Neural progenitor cell (in vitro differentiated cells): ENCODE data around the gene METTL3. TPM values are rescaled to one million over a fixed set of nuclear protein-coding genes. Genes with fewer than 3 reads are reported as not detected.

Source experiments
- DNase-seq: peaks from one replicate; pipeline ENCODE4 v3.0.0-alpha.2; 2016; ENCODE audit warnings: low spot score
- H2AFZ ChIP-seq: fragments of 200-600 bp; sonication (generic); replicated peaks from 2 replicates; pipeline ENCODE4 v1.6.1; 2016; ENCODE audit warnings: antibody characterized with exemption
- H3F3A ChIP-seq: fragments of 200-600 bp; sonication (generic); 2 replicates; pipeline ENCODE4 v1.6.1; 2016; ENCODE audit warnings: antibody characterized with exemption, low read depth
- H3K27ac ChIP-seq: fragments of 200-600 bp; sonication (generic); 2 replicates; pipeline ENCODE4 v1.5.1; 2016; ENCODE audit warnings: mild to moderate bottlenecking
- H3K27me3 ChIP-seq: fragments of 200-600 bp; sonication (generic); 2 replicates; pipeline ENCODE4 v1.6.1; 2016; ENCODE audit warnings: mild to moderate bottlenecking, moderate library complexity
- H3K36me3 ChIP-seq: fragments of 200-600 bp; sonication (generic); 2 replicates; pipeline ENCODE4 v1.5.1; 2016
- H3K4me1 ChIP-seq: fragments of 200-600 bp; sonication (generic); 2 replicates; pipeline ENCODE4 v1.6.1; 2016; ENCODE audit warnings: mixed run types
- H3K4me2 ChIP-seq: fragments of 200-600 bp; sonication (generic); 2 replicates; pipeline ENCODE4 v1.6.1; 2016
- H3K4me3 ChIP-seq: fragments of 200-600 bp; sonication (generic); 2 replicates; pipeline ENCODE4 v1.5.1; 2016
- H3K79me2 ChIP-seq: fragments of 200-600 bp; sonication (generic); 2 replicates; pipeline ENCODE4 v1.6.1; 2016; ENCODE audit warnings: low read depth
- H3K9ac ChIP-seq: fragments of 200-600 bp; sonication (generic); 2 replicates; pipeline ENCODE4 v1.6.1; 2016
- H3K9me3 ChIP-seq: fragments of 200-600 bp; sonication (generic); 2 replicates; pipeline ENCODE4 v1.5.1; 2016; ENCODE audit warnings: low read depth
- H4K20me1 ChIP-seq: fragments of 200-600 bp; sonication (generic); 2 replicates; pipeline ENCODE4 v1.6.1; 2016; ENCODE audit warnings: low read depth
- H3K27ac Mint-ChIP-seq: 3 replicates; pipeline ENCODE4 v1.8.0; 2021; ENCODE audit warnings: mixed read lengths
- H3K27me3 Mint-ChIP-seq: 2 replicates; pipeline ENCODE4 v1.8.0; 2022; ENCODE audit warnings: low read depth, mild to moderate bottlenecking, inconsistent platforms, moderate library complexity, mixed read lengths; ENCODE audit not compliant: insufficient read depth
- H3K36me3 Mint-ChIP-seq: 3 replicates; pipeline ENCODE4 v1.8.0; 2021; ENCODE audit warnings: mixed read lengths
- H3K4me1 Mint-ChIP-seq: 3 replicates; pipeline ENCODE4 v1.8.0; 2021; ENCODE audit warnings: mixed read lengths
- H3K4me3 Mint-ChIP-seq: 3 replicates; pipeline ENCODE4 v1.8.0; 2021; ENCODE audit warnings: mild to moderate bottlenecking, moderate library complexity, mixed read lengths
- H3K9me3 Mint-ChIP-seq: 3 replicates; pipeline ENCODE4 v1.8.0; 2020; ENCODE audit warnings: mixed read lengths
- EZH2 ChIP-seq: fragments of 200-600 bp; sonication (generic); IDR thresholded peaks from 2 replicates; pipeline ENCODE4 v1.6.1; 2017; ENCODE audit warnings: antibody characterized with exemption, mild to moderate bottlenecking, moderate library complexity
- EZH2phosphoT487 ChIP-seq: fragments of 200-600 bp; sonication (generic); IDR thresholded peaks from 2 replicates; pipeline ENCODE4 v1.6.1; 2017; ENCODE audit warnings: antibody characterized with exemption
- total RNA-seq: library from RNA; depleted of rRNA; stranded (reverse); fragments of >200 nt; gene quantifications from 2 replicates; pipeline ENCODE4 v1.2.3, GENCODE V29; 2015; ENCODE audit warnings: low replicate concordance
- TF ChIP-seq, protein P1 (sequence below): fragments of 200-600 bp; sonication (generic); IDR thresholded peaks from 2 replicates; pipeline ENCODE4 v1.5.1; 2017; ENCODE audit warnings: antibody characterized with exemption, mild to moderate bottlenecking

The METTL3 gene
- total RNA-seq, 1 donor from 2014 or later = 99.5 TPM

DNA sequence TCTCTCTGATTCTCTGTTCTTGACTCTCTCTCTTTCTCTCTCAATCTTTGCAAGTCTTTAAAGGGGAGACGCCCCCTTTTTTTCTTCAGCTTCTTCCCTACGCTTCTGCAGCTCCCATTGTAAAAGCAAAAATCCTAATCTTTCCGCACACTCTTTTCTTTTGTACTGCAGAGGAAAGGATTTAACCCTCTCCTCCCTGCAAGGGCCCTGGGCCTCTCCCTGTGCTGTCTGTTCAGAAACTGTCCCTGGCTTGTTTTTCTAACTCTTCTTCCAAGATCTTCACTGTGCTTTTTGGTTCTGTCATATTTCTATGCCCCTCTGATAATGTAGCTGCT, 25.9 kb upstream of the METTL3 start:
- TF ChIP-seq EZH2 (no peak), EZH2phosphoT487 (no peak)
- TF ChIP-seq, protein P1, sequence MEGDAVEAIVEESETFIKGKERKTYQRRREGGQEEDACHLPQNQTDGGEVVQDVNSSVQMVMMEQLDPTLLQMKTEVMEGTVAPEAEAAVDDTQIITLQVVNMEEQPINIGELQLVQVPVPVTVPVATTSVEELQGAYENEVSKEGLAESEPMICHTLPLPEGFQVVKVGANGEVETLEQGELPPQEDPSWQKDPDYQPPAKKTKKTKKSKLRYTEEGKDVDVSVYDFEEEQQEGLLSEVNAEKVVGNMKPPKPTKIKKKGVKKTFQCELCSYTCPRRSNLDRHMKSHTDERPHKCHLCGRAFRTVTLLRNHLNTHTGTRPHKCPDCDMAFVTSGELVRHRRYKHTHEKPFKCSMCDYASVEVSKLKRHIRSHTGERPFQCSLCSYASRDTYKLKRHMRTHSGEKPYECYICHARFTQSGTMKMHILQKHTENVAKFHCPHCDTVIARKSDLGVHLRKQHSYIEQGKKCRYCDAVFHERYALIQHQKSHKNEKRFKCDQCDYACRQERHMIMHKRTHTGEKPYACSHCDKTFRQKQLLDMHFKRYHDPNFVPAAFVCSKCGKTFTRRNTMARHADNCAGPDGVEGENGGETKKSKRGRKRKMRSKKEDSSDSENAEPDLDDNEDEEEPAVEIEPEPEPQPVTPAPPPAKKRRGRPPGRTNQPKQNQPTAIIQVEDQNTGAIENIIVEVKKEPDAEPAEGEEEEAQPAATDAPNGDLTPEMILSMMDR = no peak
- H3K9ac ChIP-seq = peak overlapping the region; percentile 43
- H3K4me3 ChIP-seq = peak overlapping the region; percentile 100
- H3K4me1 ChIP-seq = peaks cover 56% of the 10 kb centered on the region
- Mint-ChIP-seq H3K36me3 (peaks cover 4% of the 10 kb centered on the region), H3K27me3 (peaks cover 7% of the 10 kb centered on the region), H3K9me3 (no peaks in the 10 kb centered on the region), H3K4me1 (peaks cover 59% of the 10 kb centered on the region), H3K27ac (peak overlapping the region; percentile 100), H3K4me3 (peak overlapping the region; percentile 90)
- peaks cover 3% of the 10 kb centered on the region for H3K36me3 ChIP-seq
- peak overlapping the region; percentile 99 for H3K27ac ChIP-seq
- peak; percentile 84 for DNase-seq
- H2AFZ ChIP-seq = no peak overlapping the region
- peak overlapping the region; percentile 96 for H3K4me2 ChIP-seq
- peaks cover 36% of the 10 kb centered on the region for H4K20me1 ChIP-seq
- peaks cover 69% of the 10 kb centered on the region for H3K79me2 ChIP-seq
- no peaks in the 10 kb centered on the region for H3K9me3 ChIP-seq
- H3F3A ChIP-seq = peaks cover 85% of the 10 kb centered on the region
- no peaks in the 10 kb centered on the region for H3K27me3 ChIP-seq

DNA sequence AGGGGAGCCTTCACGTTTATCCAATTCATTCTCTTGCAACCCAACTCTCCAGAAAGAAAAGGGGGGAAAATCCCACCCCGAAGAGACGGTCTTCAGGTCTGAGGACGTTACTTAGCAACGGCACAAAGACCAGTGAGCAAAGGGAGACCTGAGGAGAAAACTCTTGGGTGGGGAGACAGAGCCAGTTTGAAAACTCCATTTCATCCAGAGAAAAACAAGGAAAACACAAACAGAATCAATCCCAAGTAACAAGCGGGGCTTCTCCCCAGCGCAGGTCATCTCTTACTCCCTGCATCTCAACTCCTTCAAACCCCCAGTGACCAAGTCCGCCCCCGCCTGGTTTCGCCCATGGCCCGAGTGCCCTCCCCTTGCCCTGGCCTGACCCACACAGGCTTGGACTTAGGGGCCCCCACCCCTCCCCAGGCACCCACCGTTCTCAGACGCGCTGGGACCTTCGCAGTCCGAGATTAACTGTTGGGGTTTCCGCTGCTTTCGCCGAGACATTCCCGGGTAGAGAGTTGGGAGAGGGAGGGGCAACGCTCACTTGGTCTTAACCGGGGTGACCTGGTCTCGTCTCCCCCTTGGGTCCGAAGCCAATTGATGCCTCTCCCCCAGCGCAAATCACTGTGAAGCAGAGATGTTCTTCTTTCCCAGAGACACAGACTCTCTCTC, 25.4 kb upstream of the METTL3 start:
- H3K4me1 Mint-ChIP-seq = peaks cover 57% of the 10 kb centered on the region

DNA sequence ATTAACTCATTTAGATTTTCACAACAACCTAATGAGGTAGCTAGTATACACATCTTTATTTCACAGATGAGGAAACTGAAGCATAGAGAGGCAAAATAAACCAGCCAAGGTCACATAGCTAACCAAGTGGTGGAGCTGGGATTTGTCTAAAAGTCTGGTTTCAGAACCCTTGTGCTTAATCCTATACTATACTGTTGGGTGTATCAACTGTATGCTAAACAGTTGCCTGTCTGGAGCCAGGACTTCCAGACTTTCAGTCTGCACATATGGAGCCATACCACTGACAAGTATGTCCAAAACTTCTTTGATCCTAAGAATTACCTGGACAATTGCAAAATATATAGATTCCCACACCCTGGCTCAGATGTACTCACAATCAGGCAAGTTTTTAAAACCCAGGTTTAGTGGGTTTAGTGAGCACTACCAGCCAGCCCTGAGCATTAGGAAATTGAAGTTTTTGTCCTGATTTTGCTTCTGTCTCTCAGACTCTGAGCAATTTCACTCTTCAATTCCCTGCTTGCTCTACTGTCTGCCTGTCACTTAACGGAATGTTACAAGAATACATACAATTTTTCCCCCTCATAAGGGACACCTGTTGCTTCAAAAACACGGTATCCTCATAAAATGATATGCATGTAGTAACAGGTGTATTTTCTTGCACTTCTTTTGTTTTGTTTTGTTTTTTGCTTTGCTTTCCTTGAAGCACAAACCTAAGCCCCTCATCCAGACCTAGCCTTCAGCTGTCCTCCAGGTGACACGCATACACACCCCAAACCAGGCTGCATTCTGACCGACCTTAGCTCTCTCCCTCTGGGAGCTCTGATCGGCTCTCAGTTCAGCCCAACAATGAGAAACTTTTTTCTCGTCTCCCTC, 24.6 kb upstream of the METTL3 start:
- H3K36me3 ChIP-seq = peaks cover 6% of the 10 kb centered on the region
- H3K79me2 ChIP-seq = peaks cover 82% of the 10 kb centered on the region
- H2AFZ ChIP-seq = no peak overlapping the region
- H3K4me3 ChIP-seq = peak overlapping the region; percentile 100
- H3K9ac ChIP-seq = peak overlapping the region; percentile 43
- H4K20me1 ChIP-seq = peaks cover 47% of the 10 kb centered on the region
- H3K27me3 ChIP-seq = no peaks in the 10 kb centered on the region
- Mint-ChIP-seq H3K36me3 (peaks cover 8% of the 10 kb centered on the region), H3K9me3 (no peaks in the 10 kb centered on the region), H3K27me3 (peaks cover 2% of the 10 kb centered on the region), H3K27ac (peak overlapping the region; percentile 100), H3K4me1 (peaks cover 58% of the 10 kb centered on the region), H3K4me3 (peak overlapping the region; percentile 90)
- TF ChIP-seq, protein P1 = no peak
- no peak for TF ChIP-seq EZH2phosphoT487
- no peak for TF ChIP-seq EZH2
- H3K4me2 ChIP-seq = peak overlapping the region; percentile 96
- DNase-seq = no peak
- H3K9me3 ChIP-seq = no peaks in the 10 kb centered on the region
- H3K27ac ChIP-seq = peak overlapping the region; percentile 99
- H3F3A ChIP-seq = peaks cover 88% of the 10 kb centered on the region
- H3K4me1 ChIP-seq = peaks cover 61% of the 10 kb centered on the region

More for the DNA sequence above, 25.4 kb upstream of the METTL3 start:
- Mint-ChIP-seq H3K27me3 (peaks cover 3% of the 10 kb centered on the region), H3K9me3 (no peaks in the 10 kb centered on the region), H3K36me3 (peaks cover 6% of the 10 kb centered on the region), H3K27ac (peak overlapping the region; percentile 100), H3K4me3 (peak overlapping the region; percentile 90)
- H3K36me3 ChIP-seq = peaks cover 6% of the 10 kb centered on the region
- H3K27ac ChIP-seq = peak overlapping the region; percentile 99
- H3K4me2 ChIP-seq = peak overlapping the region; percentile 96
- H3K27me3 ChIP-seq = no peaks in the 10 kb centered on the region
- peaks cover 56% of the 10 kb centered on the region for H3K4me1 ChIP-seq
- H2AFZ ChIP-seq = no peak overlapping the region
- H4K20me1 ChIP-seq = peaks cover 41% of the 10 kb centered on the region
- TF ChIP-seq EZH2 = no peak
- TF ChIP-seq, protein P1 = no peak
- no peak for TF ChIP-seq EZH2phosphoT487
- H3K79me2 ChIP-seq = peaks cover 74% of the 10 kb centered on the region
- H3K4me3 ChIP-seq = peak overlapping the region; percentile 100
- DNase-seq = peak; percentile 84
- H3F3A ChIP-seq = peaks cover 84% of the 10 kb centered on the region
- peak overlapping the region; percentile 43 for H3K9ac ChIP-seq
- H3K9me3 ChIP-seq = no peaks in the 10 kb centered on the region
